Inferior parietal cortex (tissue), 1 donor: ENCODE data around the gene XYLT2.
A peak's percentile ranks its signal among the peaks of the same experiment; 100 is the strongest.

Experiments used
- DNase-seq: peaks from one replicate; pipeline ENCODE4 v3.0.0-alpha.2; 2016; ENCODE audit errors: extremely low spot score

The XYLT2 gene

DNA sequence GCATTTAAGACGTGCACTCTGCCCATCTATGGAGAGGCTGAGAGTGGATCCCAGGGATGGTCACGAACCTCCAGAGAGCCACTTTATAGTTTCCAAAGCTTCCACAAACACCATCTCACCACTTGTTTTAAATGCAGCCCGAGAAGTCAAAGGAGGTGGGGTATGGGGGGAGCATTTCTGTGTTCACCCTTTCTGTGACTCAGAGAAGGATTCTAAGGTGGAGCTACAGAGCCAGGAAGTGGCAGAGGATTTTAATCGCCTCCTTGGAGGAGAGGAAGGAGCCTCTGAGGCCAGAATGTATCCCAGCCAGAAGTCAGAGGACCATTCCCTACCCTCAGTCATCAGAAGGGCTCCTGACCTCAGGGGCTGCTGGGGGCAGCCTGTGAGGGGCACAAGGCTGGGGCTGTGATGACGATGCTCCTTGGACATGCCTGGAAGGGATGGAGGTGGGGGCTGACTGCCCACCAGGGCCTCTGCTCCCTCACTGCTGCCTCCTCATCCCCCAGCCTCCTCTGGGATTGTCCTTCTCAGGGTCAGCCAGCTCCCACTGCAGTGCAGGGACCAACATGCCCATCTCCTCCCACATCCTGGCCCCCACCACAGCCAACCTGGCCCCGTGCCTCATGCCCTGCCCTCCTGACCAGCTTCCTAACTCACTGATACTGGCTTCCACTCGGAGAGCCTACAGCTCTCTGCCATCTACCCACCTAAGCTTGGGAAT lies 2.8 kb downstream of the XYLT2 start:
- DNase-seq: no peak

DNA sequence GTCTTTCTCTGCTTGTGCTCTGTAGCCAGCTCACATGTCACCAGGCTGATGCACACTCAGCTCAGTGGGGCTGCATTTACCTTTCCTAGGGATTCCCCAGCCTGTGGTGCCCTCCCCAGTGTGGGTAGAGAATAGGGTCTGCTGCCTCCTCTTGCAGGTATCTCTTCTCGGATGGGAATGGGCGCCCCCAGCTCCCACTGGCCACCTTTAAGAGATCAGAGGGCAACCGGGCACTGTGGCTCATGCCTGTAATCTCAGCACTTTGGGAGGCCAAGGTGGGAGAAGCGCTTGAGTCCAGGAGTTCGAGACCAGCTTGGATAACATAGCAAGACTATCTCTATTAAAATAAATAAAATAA lies 3.3 kb downstream of the XYLT2 start:
- DNase-seq: no peak

DNA sequence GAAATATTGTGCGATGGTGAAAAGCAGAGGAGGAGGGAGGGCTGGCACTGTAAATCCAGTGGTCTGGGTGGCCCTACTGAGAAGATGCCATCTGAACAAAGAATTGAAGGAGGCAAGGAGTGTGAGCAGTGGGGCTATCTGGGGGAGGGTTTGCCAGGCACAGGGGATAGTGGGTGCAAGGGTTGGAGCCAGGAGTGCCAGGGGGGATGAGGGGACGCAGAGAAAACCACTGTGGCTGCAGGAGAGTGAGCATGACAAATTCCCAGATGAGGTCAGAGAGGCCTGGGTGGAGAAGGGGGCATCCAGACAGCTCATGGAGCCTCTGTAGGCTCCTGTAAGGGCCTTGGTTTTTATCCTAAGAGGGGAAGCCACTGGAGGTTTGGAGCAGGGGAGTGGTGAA lies 4.8 kb downstream of the XYLT2 start:
- DNase-seq: no peak

DNA sequence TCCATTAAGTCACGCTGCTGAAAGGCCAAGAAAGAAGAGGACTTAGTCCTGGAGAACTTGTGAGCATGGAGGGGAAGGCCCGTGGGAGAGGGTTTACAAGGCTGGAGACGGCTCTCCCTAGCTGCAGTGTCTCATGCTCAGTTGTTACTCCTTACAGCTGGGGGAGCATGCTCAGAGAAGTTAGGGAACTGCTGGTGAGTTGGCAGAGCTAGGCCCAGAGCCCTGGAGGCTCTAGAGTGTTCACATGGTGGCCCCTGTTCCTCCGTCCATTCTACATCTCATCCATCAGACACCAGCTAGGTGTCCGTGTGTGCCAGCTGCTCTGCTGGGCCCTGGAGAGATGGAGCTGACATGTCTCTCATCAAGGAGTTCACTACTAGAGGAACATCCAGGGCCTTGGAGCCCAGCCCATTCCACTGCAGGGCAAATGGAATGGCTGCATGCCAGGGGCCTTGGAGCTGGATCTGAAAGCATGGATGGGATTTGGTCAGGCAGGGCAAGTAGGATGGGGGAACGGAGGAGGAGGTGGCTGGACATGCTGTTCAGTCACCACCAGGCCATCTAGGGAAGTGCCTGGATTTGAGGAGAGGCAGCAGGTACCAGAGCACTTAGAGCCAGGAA lies 6.3 kb downstream of the XYLT2 start:
- DNase-seq: no peak

DNA sequence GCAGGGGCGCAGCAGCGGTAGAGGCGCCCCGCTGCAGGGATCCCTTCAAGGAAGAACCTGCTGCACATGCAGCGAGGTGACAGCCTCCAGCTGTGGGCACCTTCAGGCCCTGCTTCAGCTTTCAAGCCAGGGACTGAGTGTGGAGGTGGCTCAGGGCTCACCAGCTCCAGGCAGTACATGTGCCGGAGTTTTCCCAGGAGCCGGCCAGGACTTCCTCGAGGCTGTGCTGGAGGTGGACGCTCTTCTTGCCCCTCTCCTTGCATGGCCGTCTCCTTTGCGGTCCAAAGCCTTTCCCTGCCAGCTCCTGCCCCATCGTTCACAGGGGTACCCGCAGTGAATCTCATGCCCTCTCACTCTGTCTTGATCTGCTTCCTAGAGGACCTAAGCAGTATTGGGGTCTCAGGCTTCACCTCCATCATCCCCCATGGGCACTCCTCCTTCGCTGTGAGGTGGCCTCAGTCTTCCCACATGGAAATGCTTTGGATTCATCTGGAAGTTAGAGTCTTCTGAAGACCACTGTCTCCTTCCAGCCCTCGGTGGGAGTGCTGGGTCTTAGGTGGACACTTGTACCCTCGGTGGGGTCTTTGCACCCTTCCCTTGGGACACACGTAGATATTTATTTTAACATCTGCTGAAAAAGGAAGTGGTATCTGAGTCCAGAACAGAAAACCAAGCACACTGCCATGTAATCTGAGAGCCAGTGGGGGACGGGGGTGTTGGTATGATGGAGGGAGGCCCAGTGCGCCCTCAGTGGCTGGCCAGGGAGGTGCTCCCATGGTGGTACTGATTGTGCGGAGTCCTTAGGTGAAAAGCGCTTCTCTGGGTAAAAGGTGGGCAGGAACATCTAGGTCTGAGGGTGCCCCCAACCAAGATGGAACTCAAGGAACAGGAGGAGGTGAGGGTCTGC lies 7.0 kb downstream of the XYLT2 start:
- DNase-seq: no peak

DNA sequence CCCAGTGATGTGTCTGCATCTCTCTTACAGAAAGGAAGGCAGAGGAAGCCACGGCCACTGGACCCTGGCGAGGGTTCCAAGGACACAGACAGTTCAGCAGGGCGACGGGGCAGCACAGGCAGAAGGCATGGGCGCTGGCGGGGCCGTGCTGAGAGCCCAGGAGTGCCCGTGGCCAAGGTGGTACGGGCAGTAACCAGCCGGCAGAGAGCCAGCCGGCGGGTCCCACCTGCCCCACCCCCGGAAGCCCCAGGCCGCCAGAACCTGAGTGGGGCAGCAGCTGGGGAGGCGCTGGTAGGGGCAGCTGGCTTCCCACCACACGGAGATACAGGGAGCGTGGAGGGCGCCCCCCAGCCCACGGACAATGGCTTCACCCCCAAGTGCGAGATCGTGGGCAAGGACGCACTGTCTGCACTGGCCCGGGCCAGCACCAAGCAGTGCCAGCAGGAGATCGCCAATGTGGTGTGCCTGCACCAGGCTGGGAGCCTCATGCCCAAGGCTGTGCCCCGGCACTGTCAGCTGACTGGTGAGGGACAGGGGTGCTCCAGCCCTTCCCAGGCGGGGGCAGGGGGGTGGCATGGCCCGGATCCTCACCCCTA lies 7.8 kb downstream of the XYLT2 start:
- DNase-seq: no peak

DNA sequence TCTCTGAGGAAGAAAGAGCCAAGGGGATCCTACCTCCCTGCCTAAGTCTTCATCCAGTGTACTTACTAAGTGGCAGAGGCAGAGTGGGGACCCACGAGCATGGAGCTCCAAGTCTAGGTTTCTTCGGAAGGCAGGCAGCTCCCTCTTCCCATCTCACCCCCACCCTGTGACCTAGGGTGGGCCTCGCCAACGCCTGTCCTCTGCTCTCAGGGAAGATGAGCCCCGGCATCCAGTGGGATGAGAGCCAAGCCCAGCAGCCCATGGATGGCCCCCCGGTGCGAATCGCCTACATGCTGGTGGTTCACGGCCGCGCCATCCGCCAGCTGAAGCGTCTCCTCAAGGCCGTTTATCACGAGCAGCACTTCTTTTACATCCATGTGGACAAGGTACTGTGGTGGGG lies 8.3 kb downstream of the XYLT2 start:
- DNase-seq: no peak

DNA sequence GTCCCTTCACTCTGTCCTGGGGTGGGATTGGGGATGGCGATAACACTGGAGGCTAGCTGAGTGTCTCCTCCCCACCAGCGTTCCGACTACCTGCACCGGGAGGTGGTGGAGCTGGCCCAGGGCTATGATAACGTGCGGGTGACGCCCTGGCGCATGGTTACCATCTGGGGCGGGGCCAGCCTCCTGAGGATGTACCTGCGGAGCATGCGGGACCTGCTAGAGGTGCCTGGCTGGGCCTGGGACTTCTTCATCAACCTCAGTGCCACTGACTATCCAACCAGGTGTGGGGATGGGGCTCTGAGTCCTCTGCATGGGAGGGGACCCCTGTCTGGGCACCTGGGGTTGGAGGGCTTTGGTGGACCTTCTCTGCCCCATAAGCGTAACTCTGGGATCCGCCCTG lies 8.8 kb downstream of the XYLT2 start:
- DNase-seq: no peak

DNA sequence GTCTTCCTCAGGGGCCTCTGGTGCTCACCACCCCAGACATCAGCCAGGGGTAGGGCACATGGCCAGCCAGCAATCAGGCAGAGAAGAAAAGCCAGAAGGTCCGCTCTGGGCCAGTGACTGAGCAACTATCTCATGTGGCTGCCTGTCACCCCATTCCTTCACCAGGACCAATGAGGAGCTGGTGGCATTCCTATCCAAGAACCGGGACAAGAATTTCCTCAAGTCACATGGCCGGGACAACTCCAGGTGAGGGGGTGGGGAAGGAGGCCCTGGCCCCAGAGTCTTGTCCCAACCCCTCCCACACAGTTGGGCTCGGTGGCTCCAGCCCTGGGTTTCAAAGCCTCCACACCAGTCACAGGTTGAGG lies 9.4 kb downstream of the XYLT2 start:
- DNase-seq: no peak

DNA sequence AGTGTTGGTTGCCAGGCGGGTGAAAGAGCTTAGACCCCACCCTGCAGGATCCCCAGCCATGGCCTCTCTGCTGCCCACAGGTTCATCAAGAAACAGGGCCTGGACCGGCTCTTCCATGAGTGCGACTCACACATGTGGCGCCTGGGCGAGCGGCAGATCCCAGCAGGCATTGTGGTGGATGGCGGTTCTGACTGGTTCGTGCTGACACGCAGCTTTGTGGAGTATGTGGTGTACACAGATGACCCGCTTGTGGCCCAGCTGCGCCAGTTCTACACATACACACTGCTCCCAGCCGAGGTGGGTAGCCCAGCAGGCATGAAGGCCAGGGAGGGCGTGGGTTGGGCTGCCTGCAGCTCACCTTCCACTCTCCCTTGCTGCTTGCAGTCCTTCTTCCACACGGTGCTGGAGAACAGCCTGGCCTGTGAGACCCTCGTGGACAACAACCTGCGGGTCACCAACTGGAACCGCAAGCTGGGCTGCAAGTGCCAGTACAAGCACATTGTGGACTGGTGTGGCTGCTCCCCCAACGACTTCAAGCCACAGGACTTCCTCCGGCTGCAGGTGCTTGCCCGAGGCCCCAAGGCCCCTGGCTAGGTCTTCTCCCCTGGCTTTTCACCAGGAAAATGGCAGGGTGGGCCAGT lies 9.9 kb downstream of the XYLT2 start:
- no peak for DNase-seq

DNA sequence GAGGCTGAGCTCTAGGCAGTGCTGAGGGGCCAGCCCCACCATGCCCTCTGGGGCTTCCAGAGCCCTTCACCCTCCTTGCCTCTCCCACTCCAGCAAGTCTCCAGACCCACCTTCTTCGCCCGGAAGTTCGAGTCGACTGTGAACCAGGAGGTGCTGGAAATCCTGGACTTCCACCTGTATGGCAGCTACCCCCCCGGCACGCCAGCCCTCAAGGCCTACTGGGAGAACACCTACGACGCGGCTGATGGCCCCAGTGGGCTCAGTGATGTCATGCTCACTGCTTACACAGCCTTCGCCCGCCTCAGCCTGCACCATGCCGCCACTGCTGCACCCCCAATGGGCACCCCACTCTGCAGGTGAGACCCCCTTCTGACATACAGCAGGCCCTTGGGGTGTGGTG lies 10.5 kb downstream of the XYLT2 start:
- DNase-seq: no peak

DNA sequence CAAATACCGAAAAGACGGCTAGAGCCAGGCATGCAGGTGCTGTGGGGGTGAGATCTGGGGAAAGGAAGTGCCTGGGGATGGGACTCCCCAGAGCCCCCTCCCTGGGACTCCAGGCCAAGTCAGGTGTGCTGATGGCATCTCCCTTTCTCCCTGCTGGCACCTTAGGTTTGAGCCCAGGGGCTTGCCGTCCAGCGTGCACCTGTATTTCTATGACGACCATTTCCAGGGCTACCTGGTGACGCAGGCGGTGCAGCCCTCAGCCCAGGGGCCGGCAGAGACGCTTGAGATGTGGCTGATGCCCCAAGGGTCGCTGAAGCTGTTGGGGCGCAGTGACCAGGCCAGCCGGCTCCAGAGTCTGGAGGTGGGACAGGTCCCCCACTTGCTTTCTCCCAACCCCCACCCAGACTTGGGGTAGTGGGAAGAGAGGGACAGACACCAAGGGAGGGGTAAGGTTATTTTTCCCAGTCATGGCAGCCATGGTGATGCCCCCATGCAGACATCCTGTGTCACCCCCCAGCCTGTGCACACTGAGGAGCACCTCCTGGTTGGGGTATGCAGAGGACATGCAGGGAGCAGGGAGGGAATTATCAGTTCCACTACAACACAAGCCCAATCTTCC lies 11.1 kb downstream of the XYLT2 start:
- no peak for DNase-seq

DNA sequence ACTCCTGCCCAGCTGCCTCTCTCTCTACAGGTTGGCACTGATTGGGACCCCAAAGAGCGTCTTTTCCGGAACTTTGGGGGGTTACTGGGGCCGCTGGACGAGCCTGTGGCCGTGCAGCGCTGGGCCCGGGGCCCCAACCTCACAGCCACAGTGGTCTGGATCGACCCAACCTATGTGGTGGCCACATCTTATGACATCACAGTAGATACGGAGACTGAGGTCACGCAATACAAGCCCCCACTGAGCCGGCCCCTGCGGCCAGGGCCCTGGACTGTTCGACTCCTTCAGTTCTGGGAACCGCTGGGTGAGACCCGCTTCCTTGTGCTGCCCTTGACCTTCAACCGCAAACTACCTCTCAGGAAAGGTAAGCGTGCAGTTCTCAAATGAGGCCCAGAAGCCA lies 12.3 kb downstream of the XYLT2 start:
- DNase-seq: no peak

DNA sequence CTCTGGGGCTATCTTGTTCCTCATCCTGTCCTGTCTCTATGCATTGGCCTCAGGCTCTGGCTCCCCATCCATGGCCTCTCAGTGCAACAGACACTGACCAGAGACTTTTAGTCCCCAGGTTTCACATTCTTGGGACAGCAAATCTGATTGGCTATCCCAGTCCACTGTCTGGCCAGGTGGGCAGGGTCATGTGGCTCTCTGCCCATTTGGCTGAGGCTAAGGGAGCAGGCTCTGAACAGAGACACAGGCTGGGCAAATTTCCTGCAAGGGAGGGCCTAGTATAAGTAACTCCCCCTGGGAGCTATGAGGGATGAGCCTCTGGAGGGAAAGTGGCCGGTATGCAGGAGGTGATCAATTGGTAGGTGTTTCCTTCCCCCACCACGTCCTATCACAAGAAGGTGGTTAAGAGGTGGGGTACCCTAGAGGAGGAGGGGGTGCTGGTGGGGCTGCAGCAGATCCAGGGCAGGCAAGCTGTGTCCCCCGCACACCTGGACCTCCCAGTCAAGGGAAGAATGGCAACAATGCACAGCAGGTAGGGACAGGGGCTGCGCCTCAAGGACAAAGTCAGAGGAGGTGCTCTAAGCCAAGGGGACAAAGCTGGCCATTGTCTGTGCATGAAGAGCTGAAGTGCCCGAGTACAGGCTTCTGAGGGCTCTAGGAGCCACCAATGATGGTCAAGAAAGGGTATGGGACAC lies 13.2 kb downstream of the XYLT2 start:
- DNase-seq: no peak

DNA sequence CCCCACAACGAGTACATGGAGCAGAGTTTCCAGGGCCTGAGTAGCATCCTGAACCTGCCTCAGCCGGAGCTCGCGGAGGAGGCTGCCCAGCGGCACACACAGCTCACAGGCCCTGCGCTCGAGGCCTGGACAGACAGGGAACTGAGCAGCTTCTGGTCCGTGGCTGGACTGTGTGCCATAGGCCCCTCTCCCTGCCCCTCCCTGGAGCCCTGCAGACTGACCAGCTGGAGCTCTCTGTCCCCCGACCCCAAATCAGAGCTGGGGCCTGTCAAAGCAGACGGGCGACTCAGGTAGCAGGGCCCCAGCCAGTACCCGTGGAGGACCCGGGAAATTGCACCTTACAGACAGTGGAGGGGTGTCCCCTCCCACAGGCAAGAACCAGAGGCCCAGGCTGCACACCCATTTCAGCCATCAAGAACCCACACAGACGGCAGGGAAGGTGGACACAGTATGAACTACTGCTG lies 14.1 kb downstream of the XYLT2 start:
- no peak for DNase-seq

DNA sequence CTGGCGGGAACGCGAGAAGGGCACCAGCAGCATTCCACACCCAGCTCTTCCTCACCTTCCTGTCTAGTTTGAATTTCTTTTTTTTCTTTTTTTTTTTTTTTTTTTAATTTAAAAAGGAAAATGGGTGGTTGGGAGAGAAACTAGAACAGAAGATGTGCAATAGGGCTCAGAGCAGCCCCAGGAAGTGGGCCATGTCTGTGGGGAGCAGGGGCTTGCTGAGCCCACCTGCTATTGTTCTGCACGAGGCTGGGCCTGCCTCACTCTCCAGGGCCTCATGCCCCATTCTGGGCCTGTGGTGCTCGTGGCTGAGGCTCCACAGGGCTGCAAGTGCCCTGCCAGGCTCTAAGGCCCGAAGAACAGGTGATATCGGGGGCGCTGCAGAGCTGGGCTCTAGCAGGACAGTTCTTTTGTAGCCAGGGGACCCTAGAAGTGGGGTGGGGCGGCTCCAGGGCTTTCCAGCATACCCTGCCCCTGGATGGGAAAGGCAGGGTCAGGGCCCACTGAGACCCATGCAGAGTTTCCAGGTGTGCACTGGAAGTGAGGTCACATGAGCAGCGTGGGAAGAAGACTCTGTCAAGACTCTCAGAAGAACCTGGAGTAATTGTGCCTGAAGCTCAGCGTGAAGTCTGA lies 14.7 kb downstream of the XYLT2 start:
- DNase-seq: no peak

DNA sequence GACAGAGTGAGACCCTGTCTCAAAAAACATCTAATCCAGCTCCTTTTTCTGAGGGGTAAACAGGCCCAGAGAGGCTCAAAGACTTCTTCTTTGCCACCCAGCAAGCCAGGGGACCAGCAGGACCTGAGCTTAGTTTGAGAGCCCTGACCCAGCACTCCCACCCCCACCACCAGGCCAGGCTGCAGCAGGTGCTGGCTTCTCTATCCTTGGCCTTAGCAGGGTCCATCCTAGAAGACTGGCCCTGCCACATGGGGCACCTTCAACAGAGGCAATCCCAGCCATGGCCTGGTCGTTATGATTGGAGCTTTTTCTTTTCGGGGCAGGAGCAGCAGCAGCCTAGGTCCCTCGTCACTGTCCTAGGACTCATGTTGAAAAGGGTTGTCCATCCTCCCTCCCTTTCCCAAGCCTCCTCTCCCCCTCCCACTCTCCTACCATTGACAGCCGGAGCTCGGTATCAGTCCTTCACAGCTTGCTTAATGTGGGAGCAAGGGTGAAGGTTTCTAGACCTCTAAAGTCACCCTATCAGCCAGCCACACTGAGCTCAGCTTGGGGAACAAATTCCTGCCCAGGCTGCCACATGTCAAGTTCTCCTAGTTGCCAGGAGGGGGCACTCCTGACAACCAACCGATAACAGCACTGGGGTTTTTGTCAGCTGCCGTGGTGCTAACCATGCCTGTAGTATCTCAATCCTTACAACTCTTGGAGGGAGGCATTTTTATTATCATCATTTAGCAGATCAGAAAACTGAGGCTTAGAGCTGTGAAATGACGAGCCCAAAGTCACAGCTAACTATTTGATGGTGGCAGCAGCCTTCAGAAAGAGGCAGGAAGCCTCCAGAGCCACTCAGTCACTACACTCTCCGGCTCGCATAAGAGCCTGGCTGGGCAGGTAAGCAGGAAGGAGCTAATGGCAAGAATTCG lies 15.9 kb downstream of the XYLT2 start:
- peak; percentile 75 for DNase-seq

DNA sequence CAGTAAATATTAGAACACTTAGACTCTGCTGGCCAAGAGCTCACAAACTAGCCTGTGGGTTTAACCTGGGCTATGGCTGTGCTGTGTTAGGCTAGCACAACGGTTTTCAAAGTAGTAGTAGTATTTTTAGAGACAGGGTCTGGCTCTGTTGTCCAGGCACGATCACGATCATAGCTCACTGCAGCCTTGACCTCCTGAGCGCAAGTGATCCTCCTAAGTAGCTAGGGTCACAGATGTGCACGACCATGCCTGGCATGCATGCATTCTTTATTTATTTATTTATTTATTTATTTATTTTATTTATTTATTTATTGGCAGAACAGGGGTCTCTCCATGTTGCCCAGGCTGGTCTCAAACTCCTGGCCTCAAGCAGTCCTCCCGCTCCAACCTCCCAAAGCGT lies 16.7 kb downstream of the XYLT2 start:
- DNase-seq: no peak
